ENCODE measurements around the gene RTN4RL2. TPM values are rescaled to one million over a fixed set of nuclear protein-coding genes. Genes with fewer than 3 reads are reported as not detected.
"Not testable (repeated sequence)": the region's sequence is repeated elsewhere in the genome, so short reads cannot be mapped to it uniquely, and the experiment has no call there.

The RTN4RL2 gene
- total RNA-seq, 1 donor from 2014 or later: 1.3 TPM

- intact Hi-C loops (cut with micrococcal nuclease): no loop called here
- no peak for DNase-seq
- Histone ChIP-seq H3K9me3 (replicated peaks) (no peaks in the 10 kb centered on the region), H3K4me3 (no peak overlapping the region), H3K27me3 (ENCODE audit: low read depth) (no peaks in the 10 kb centered on the region), H3K4me1 (no peaks in the 10 kb centered on the region), H3K27ac (replicated peaks) (no peak overlapping the region), H3K36me3 (no peaks in the 10 kb centered on the region)
- TF ChIP-seq CTCF (IDR thresholded peaks at IDR 0.05; ENCODE audit: borderline replicate concordance): no peak
These were observed 20.5 kb upstream of the RTN4RL2 start for GRCh38 chr11:57439786-57440185.

GRCh38 chr11:57440744-57441414 lies 19.4 kb upstream of the RTN4RL2 start:
- Histone ChIP-seq H3K27me3 (ENCODE audit: low read depth) (no peaks in the 10 kb centered on the region), H3K4me1 (no peaks in the 10 kb centered on the region), H3K27ac (replicated peaks) (no peak overlapping the region), H3K36me3 (no peaks in the 10 kb centered on the region), H3K4me3 (no peak overlapping the region), H3K9me3 (replicated peaks) (no peaks in the 10 kb centered on the region)
- intact Hi-C loops (cut with micrococcal nuclease): no loop called here
- no peak for TF ChIP-seq CTCF (IDR thresholded peaks at IDR 0.05; ENCODE audit: borderline replicate concordance)
- DNase-seq: no peak

- Histone ChIP-seq H3K27ac (replicated peaks) (no peak overlapping the region), H3K4me3 (no peak overlapping the region), H3K4me1 (no peaks in the 10 kb centered on the region), H3K27me3 (ENCODE audit: low read depth) (no peaks in the 10 kb centered on the region), H3K36me3 (no peaks in the 10 kb centered on the region), H3K9me3 (replicated peaks) (no peaks in the 10 kb centered on the region)
- no peak for TF ChIP-seq CTCF (IDR thresholded peaks at IDR 0.05; ENCODE audit: borderline replicate concordance)
- intact Hi-C loops (cut with micrococcal nuclease): no loop called here
- DNase-seq: no peak
These were observed 15.8 kb upstream of the RTN4RL2 start for GRCh38 chr11:57444362-57445121.

- H3K36me3 ChIP-seq; H3K27me3 ChIP-seq (ENCODE audit: low read depth); intact Hi-C loops (cut with micrococcal nuclease); H3K4me3 ChIP-seq; DNase-seq; H3K9me3 ChIP-seq (replicated peaks); H3K27ac ChIP-seq (replicated peaks); H3K4me1 ChIP-seq: not testable (repeated sequence)
These were observed 15.3 kb upstream of the RTN4RL2 start for GRCh38 chr11:57445122-57445394.

GRCh38 chr11:57446055-57446454 lies 14.3 kb upstream of the RTN4RL2 start:
- Histone ChIP-seq H3K9me3 (replicated peaks) (no peaks in the 10 kb centered on the region), H3K36me3 (no peaks in the 10 kb centered on the region), H3K4me3 (no peak overlapping the region), H3K27ac (replicated peaks) (no peak overlapping the region), H3K27me3 (ENCODE audit: low read depth) (peaks cover 4% of the 10 kb centered on the region), H3K4me1 (no peaks in the 10 kb centered on the region)
- DNase-seq: no peak
- TF ChIP-seq CTCF (IDR thresholded peaks at IDR 0.05; ENCODE audit: borderline replicate concordance): no peak
- intact Hi-C loops (cut with micrococcal nuclease): no loop called here

GRCh38 chr11:57453543-57454177 lies 6.7 kb upstream of the RTN4RL2 start:
- peaks cover 18% of the 10 kb centered on the region for H3K4me1 ChIP-seq
- no peak overlapping the region for H3K27ac ChIP-seq (replicated peaks)
- no peak for DNase-seq
- intact Hi-C loops (cut with micrococcal nuclease): loop anchor here (10.0 kb wide), 1 partner anchor 71 kb away; no protein-coding TSS in a partner anchor
- no peaks in the 10 kb centered on the region for H3K36me3 ChIP-seq
- no peak overlapping the region for H3K4me3 ChIP-seq
- TF ChIP-seq CTCF (IDR thresholded peaks at IDR 0.05; ENCODE audit: borderline replicate concordance): no peak
- no peaks in the 10 kb centered on the region for H3K9me3 ChIP-seq (replicated peaks)
- H3K27me3 ChIP-seq (ENCODE audit: low read depth): peaks cover 39% of the 10 kb centered on the region

Measured in left ventricle myocardium inferior (tissue), 1 donor.